Activated T-helper 1 cell treated with anti-CD3 and anti-CD28 coated beads, Interleukin-2, amount 50 U/mL, for 16 hours (primary cell): ENCODE measurements around the gene FOXO1.
A peak's percentile ranks its signal among the peaks of the same experiment; 100 is the strongest.
"Not testable (repeated sequence)": the region's sequence is repeated elsewhere in the genome, so short reads cannot be mapped to it uniquely, and the experiment has no call there.

Source experiments
- DNase-seq, 2 donors: peaks; one replicate each; pipeline ENCODE4 v3.0.0-alpha.2; 2020; ENCODE audit warnings: low read depth in 1 of 2, low spot score in 1 of 2

FOXO1 gene

GRCh38 chr13:40666933-40667621 is 636 bp upstream of the FOXO1 start:
- peak in 1 of 2 donors; percentile 20 for DNase-seq

- DNase-seq: peak; percentile 16 to 40
Observed at GRCh38 chr13:40665126-40666044, 1.1 kb downstream of the FOXO1 start.

GRCh38 chr13:40664350-40665125 is 1.9 kb downstream of the FOXO1 start:
- DNase-seq: peak; percentile 38 to 62

GRCh38 chr13:40664100-40664349 is 2.4 kb downstream of the FOXO1 start:
- not testable (repeated sequence) for DNase-seq

- no peak for DNase-seq
Observed at GRCh38 chr13:40662866-40663265, 3.6 kb downstream of the FOXO1 start.

GRCh38 chr13:40661875-40662665 is 4.4 kb downstream of the FOXO1 start:
- no peak for DNase-seq

GRCh38 chr13:40660692-40661091 is 5.7 kb downstream of the FOXO1 start:
- DNase-seq: no peak

- DNase-seq: no peak
Observed at GRCh38 chr13:40660141-40660664, 6.2 kb downstream of the FOXO1 start.

GRCh38 chr13:40657951-40658350 is 8.5 kb downstream of the FOXO1 start:
- DNase-seq: no peak

- no peak for DNase-seq
Observed at GRCh38 chr13:40657307-40657706, 9.1 kb downstream of the FOXO1 start.

GRCh38 chr13:40656358-40656757 is 10.1 kb downstream of the FOXO1 start:
- no peak for DNase-seq

GRCh38 chr13:40653527-40654318 is 12.7 kb downstream of the FOXO1 start:
- DNase-seq: no peak

GRCh38 chr13:40652588-40652940 is 13.9 kb downstream of the FOXO1 start:
- no peak for DNase-seq

GRCh38 chr13:40651866-40652587 is 14.4 kb downstream of the FOXO1 start:
- DNase-seq: no peak

- DNase-seq: no peak
Observed at GRCh38 chr13:40648841-40649240, 17.6 kb downstream of the FOXO1 start.

GRCh38 chr13:40648040-40648439 is 18.4 kb downstream of the FOXO1 start:
- DNase-seq: no peak

GRCh38 chr13:40644838-40645604 is 21.4 kb downstream of the FOXO1 start:
- no peak for DNase-seq

GRCh38 chr13:40640845-40641458 is 25.5 kb downstream of the FOXO1 start:
- no peak for DNase-seq
